Mesothelial cell of epicardium (in vitro differentiated cells): Measurements from ENCODE around the gene MTHFD2L. TPM values are rescaled to one million over a fixed set of nuclear protein-coding genes. Genes with fewer than 3 reads are reported as not detected.

ENCODE experiments used
- DNase-seq, 2 experiments: peaks; one replicate each; pipeline ENCODE4 v3.0.0; 2021; ENCODE audit warnings: low spot score in 2 of 2; ENCODE audit not compliant: unreplicated experiment in 2 of 2
- H3K27ac Mint-ChIP-seq: 2 replicates; pipeline ENCODE4 v1.8.0; 2021; ENCODE audit warnings: mixed read lengths
- H3K27me3 Mint-ChIP-seq: 2 replicates; pipeline ENCODE4 v1.8.0; 2021; ENCODE audit warnings: low read depth, mixed read lengths
- H3K36me3 Mint-ChIP-seq: 2 replicates; pipeline ENCODE4 v1.8.0; 2021; ENCODE audit warnings: mixed read lengths
- H3K4me1 Mint-ChIP-seq: 2 replicates; pipeline ENCODE4 v1.8.0; 2021; ENCODE audit warnings: mixed read lengths
- H3K4me3 Mint-ChIP-seq: 2 replicates; pipeline ENCODE4 v1.8.0; 2021; ENCODE audit warnings: mild to moderate bottlenecking, moderate library complexity, mixed read lengths
- H3K9me3 Mint-ChIP-seq: 2 replicates; pipeline ENCODE4 v1.8.0; 2021; ENCODE audit warnings: mixed read lengths
- total RNA-seq: library from RNA; stranded (reverse); gene quantifications from 3 replicates; pipeline ENCODE4 v1.2.1, GENCODE V29; 2021
- TF ChIP-seq, protein P1 (sequence below): fragments of 200-600 bp; sonication (generic); IDR thresholded peaks from one replicate; pipeline ENCODE4 v1.5.0; 2021; ENCODE audit warnings: antibody characterized with exemption; ENCODE audit not compliant: unreplicated experiment

MTHFD2L gene
- total RNA-seq, 1 donor from 2014 or later: 19.2 TPM

DNA sequence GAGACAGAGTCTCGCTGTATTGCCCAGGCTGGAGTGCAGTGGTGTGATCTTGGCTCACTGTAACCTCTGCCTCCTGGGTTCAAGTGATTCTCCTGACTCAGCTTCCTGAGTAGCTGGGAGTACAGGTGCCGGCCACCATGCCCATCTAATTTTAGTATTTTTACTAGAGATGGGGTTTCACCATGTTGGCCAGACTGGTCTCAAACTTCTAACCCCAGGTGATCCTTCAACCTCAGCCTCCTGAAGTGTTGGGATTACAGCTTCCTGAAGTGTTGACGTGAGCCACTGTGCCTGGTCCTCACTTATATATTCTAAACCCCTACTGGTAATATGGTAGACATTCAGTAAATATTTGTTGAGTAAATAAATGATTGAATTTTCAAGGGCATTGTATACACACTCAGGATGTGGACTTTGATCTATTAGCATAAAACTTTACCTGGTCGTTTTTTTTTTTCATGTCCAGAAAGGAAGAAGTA lies 33.0 kb downstream of the MTHFD2L start:
- Mint-ChIP-seq H3K4me3 (no peak overlapping the region), H3K36me3 (peaks cover 8% of the 10 kb centered on the region), H3K27ac (no peak overlapping the region), H3K4me1 (no peaks in the 10 kb centered on the region), H3K9me3 (peaks cover 8% of the 10 kb centered on the region), H3K27me3 (no peaks in the 10 kb centered on the region)
- TF ChIP-seq, protein P1, sequence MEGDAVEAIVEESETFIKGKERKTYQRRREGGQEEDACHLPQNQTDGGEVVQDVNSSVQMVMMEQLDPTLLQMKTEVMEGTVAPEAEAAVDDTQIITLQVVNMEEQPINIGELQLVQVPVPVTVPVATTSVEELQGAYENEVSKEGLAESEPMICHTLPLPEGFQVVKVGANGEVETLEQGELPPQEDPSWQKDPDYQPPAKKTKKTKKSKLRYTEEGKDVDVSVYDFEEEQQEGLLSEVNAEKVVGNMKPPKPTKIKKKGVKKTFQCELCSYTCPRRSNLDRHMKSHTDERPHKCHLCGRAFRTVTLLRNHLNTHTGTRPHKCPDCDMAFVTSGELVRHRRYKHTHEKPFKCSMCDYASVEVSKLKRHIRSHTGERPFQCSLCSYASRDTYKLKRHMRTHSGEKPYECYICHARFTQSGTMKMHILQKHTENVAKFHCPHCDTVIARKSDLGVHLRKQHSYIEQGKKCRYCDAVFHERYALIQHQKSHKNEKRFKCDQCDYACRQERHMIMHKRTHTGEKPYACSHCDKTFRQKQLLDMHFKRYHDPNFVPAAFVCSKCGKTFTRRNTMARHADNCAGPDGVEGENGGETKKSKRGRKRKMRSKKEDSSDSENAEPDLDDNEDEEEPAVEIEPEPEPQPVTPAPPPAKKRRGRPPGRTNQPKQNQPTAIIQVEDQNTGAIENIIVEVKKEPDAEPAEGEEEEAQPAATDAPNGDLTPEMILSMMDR: no peak
- no peak for DNase-seq

DNA sequence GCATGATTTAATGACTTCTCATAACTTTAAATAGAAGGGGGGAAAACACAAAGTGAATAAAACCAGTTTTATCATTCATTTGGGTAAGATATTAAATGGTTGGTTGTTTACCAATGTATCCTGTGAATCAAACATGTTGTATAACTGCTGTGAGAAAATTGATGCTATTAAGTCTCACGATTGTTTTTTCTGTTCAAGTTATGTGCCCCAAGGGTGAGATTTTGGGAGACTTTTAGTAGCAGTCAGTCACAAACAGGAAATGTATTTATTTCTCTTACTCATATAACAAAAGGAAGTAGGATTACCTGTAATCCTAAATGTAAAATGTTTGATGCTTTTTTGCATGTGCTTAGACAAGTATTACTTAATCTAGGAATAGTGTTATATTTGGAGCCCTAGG lies 39.2 kb downstream of the MTHFD2L start:
- DNase-seq: no peak
- Mint-ChIP-seq H3K27ac (no peak overlapping the region), H3K4me3 (no peak overlapping the region), H3K4me1 (peaks cover 12% of the 10 kb centered on the region), H3K27me3 (no peaks in the 10 kb centered on the region), H3K36me3 (peaks cover 8% of the 10 kb centered on the region), H3K9me3 (peaks cover 8% of the 10 kb centered on the region)
- TF ChIP-seq, protein P1: no peak

- Mint-ChIP-seq H3K9me3 (no peaks in the 10 kb centered on the region), H3K4me1 (peaks cover 41% of the 10 kb centered on the region), H3K36me3 (no peaks in the 10 kb centered on the region), H3K4me3 (no peak overlapping the region), H3K27ac (peak overlapping the region; percentile 45), H3K27me3 (no peaks in the 10 kb centered on the region)
- TF ChIP-seq, protein P1: no peak
- no peak for DNase-seq
These were observed 44.2 kb downstream of the MTHFD2L start for GRCh38 chr4:74202062-74202586.

DNA sequence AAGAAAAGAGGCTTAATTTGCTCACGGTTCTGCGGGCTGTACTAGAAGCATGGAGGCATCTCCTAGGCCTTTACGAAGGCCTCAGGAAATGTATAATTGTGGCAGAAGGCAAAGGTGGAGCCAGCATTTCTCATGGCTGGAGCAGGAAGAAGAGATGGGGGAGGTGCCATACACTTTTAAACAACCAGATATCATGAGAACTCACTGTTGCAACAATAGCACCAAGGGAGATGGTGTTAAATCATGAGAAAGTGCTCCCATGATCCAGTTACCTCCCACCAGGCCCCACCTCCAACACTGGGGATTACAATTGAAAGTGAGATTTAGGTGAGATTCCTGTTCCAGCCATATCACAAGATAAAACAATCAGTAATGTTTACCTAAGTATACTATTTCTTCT lies 45.5 kb downstream of the MTHFD2L start:
- peaks cover 48% of the 10 kb centered on the region for H3K4me1 Mint-ChIP-seq
- no peaks in the 10 kb centered on the region for H3K27me3 Mint-ChIP-seq
- TF ChIP-seq, protein P1: no peak
- no peak for DNase-seq
- H3K4me3 Mint-ChIP-seq: no peak overlapping the region
- H3K9me3 Mint-ChIP-seq: no peaks in the 10 kb centered on the region
- H3K36me3 Mint-ChIP-seq: no peaks in the 10 kb centered on the region
- peak overlapping the region; percentile 11 for H3K27ac Mint-ChIP-seq

- TF ChIP-seq, protein P1: no peak
- no peak for DNase-seq
- no peaks in the 10 kb centered on the region for H3K27me3 Mint-ChIP-seq
- H3K27ac Mint-ChIP-seq: peak overlapping the region; percentile 91
- no peak overlapping the region for H3K4me3 Mint-ChIP-seq
- H3K36me3 Mint-ChIP-seq: peaks cover 13% of the 10 kb centered on the region
- H3K9me3 Mint-ChIP-seq: peaks cover 5% of the 10 kb centered on the region
- H3K4me1 Mint-ChIP-seq: peaks cover 48% of the 10 kb centered on the region
These were observed 47.1 kb downstream of the MTHFD2L start for GRCh38 chr4:74205046-74205445.

DNA sequence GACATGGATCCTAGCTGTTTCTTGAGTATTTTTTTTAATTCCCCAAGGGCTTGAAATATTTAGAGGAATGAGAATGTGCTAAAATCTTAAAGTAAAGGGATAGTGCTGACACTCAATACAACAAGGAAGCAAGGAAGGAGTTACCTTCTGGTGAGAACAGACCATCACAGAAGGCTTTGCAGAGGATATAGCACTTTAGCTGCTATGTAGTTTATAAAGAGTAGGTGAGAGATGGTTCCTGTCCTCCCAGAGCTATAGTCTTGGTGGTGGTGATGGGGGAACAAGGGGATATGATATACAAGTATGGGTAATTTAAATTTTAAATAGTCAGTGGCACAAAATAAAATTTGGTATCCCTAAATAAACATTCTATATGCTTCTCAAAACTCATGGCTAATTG lies 47.6 kb downstream of the MTHFD2L start:
- peaks cover 6% of the 10 kb centered on the region for H3K9me3 Mint-ChIP-seq
- H3K4me1 Mint-ChIP-seq: peaks cover 46% of the 10 kb centered on the region
- peaks cover 16% of the 10 kb centered on the region for H3K36me3 Mint-ChIP-seq
- peak overlapping the region; percentile 91 for H3K27ac Mint-ChIP-seq
- no peak overlapping the region for H3K4me3 Mint-ChIP-seq
- no peaks in the 10 kb centered on the region for H3K27me3 Mint-ChIP-seq
- no peak for DNase-seq
- TF ChIP-seq, protein P1: no peak
